Upper lobe of left lung (tissue), 4 donors: ENCODE data around the gene ARHGEF19.

Source experiments
- EP300 ChIP-seq, 4 donors: sonication (generic); formaldehyde crosslinking; IDR thresholded peaks; one replicate each; pipeline ENCODE4 v1.5.1; 2017; ENCODE audit warnings: antibody characterized with exemption in 4 of 4, control low read depth in 2 of 4
- POLR2A ChIP-seq, 4 donors: fragments of 450-650 bp; IDR thresholded peaks; one replicate each; pipeline ENCODE4 v1.5.1; 2016 to 2017; ENCODE audit warnings: antibody characterized with exemption in 4 of 4, mild to moderate bottlenecking in 2 of 4
- TF ChIP-seq, protein P1 (sequence below), 6 experiments: fragments of 450-650 bp in 4 of 6; fragments of 200-600 bp in 2 of 6; sonication (generic) in 2 of 6; IDR thresholded peaks; one replicate each; pipeline ENCODE4 v1.5.1; 2016 to 2019; ENCODE audit warnings: antibody characterized with exemption in 6 of 6

GRCh38 chr1:16158025-16158424, 54.4 kb downstream of the ARHGEF19 start:
- TF ChIP-seq, protein P1, sequence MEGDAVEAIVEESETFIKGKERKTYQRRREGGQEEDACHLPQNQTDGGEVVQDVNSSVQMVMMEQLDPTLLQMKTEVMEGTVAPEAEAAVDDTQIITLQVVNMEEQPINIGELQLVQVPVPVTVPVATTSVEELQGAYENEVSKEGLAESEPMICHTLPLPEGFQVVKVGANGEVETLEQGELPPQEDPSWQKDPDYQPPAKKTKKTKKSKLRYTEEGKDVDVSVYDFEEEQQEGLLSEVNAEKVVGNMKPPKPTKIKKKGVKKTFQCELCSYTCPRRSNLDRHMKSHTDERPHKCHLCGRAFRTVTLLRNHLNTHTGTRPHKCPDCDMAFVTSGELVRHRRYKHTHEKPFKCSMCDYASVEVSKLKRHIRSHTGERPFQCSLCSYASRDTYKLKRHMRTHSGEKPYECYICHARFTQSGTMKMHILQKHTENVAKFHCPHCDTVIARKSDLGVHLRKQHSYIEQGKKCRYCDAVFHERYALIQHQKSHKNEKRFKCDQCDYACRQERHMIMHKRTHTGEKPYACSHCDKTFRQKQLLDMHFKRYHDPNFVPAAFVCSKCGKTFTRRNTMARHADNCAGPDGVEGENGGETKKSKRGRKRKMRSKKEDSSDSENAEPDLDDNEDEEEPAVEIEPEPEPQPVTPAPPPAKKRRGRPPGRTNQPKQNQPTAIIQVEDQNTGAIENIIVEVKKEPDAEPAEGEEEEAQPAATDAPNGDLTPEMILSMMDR (IDR thresholded peaks at IDR 0.05) = no peak
- TF ChIP-seq EP300 (IDR thresholded peaks at IDR 0.05) = no peak
- no peak for TF ChIP-seq POLR2A (IDR thresholded peaks at IDR 0.05)
